ENCODE measurements around the gene USP17L10.
"Not testable (repeated sequence)": the region's sequence is repeated elsewhere in the genome, so short reads cannot be mapped to it uniquely, and the experiment has no call there.

The USP17L10 gene, protein sequence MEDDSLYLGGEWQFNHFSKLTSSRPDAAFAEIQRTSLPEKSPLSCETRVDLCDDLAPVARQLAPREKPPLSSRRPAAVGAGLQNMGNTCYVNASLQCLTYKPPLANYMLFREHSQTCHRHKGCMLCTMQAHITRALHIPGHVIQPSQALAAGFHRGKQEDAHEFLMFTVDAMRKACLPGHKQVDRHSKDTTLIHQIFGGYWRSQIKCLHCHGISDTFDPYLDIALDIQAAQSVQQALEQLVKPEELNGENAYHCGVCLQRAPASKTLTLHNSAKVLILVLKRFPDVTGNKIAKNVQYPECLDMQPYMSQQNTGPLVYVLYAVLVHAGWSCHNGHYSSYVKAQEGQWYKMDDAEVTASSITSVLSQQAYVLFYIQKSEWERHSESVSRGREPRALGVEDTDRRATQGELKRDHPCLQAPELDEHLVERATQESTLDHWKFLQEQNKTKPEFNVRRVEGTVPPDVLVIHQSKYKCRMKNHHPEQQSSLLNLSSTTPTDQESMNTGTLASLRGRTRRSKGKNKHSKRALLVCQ

DNA sequence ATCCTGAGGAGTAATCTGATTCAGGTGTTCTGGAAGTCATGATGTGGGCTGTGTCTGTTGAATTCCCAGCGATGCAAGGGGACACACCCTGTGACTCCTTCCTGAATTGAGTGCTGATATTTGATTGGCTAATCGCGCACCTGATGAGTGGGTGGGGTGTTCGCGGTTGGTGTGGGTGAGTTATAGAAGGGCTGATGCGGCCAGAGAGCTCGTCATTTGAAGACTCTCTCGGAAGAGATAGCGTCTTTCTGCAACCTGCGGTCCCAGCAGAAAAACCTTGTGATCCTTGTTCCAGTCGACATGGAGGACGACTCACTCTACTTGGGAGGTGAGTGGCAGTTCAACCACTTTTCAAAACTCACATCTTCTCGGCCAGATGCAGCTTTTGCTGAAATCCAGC, at the start of gene USP17L10:
Gene USP17L10, plus strand, starts transcription at position 301 of the 400 bp plus-strand sequence. Its CDS starts 0 bp downstream, at position 301.
- DNase-seq (ENCODE audit: low spot score); in situ Hi-C loops (cut with MboI; ENCODE audit: low pct_unique_long_range_greater_than_20kb, low sequenced_read_pairs, unreplicated experiment): not testable (repeated sequence)

GRCh38 chr4:9165990-9166389, 44.5 kb upstream of the USP17L10 start:
- in situ Hi-C loops (cut with MboI; ENCODE audit: low pct_unique_long_range_greater_than_20kb, low sequenced_read_pairs, unreplicated experiment); DNase-seq (ENCODE audit: low spot score): not testable (repeated sequence)

GRCh38 chr4:9169791-9170459, 40.5 kb upstream of the USP17L10 start, which contains the start of gene FAM90A26:
TSS of gene FAM90A26 (plus strand) at chr4:9170409. CDS start at chr4:9173173, 2,764 bp downstream.
- in situ Hi-C loops (cut with MboI; ENCODE audit: low pct_unique_long_range_greater_than_20kb, low sequenced_read_pairs, unreplicated experiment), result not testable (repeated sequence)

DNA sequence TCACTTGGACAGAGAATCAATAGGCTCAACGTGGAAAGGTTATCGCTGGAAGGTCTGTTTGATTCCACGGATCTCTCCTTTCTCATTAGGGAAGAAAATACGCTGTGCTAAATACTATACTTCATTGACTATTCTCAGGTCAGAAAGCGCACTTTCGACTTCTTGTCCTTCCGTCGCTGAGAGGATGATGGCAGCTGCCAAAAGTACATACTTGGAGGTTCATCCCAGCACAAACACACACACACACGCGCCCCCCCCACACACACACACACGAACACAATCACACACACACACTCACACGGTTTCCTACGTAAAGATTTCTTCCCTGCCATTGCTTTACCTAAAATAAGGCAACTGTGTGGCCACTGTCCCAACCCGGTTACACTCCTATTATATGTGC, 4.2 kb downstream of the USP17L10 start:
- DNase-seq (ENCODE audit: low spot score); in situ Hi-C loops (cut with MboI; ENCODE audit: low pct_unique_long_range_greater_than_20kb, low sequenced_read_pairs, unreplicated experiment): not testable (repeated sequence)

More at GRCh38 chr4:9169791-9170459, 40.5 kb upstream of the USP17L10 start, which contains the start of gene FAM90A26:
- DNase-seq (ENCODE audit: low spot score), result not testable (repeated sequence)

GRCh38 chr4:9215105-9215504, 4.6 kb downstream of the USP17L10 start, which contains the start of gene USP17L11:
TSS of gene USP17L11 (plus strand) at chr4:9215405. CDS start at chr4:9215405, 0 bp downstream.
- DNase-seq (ENCODE audit: low spot score); in situ Hi-C loops (cut with MboI; ENCODE audit: low pct_unique_long_range_greater_than_20kb, low sequenced_read_pairs, unreplicated experiment): not testable (repeated sequence)

- in situ Hi-C loops (cut with MboI; ENCODE audit: low pct_unique_long_range_greater_than_20kb, low sequenced_read_pairs, unreplicated experiment); DNase-seq (ENCODE audit: low spot score): not testable (repeated sequence)
Observed at GRCh38 chr4:9219852-9220251, 9.4 kb downstream of the USP17L10 start, which contains the start of gene USP17L12. TSS of gene USP17L12 (plus strand) at chr4:9220152. CDS start at chr4:9220152, 0 bp downstream.

DNA sequence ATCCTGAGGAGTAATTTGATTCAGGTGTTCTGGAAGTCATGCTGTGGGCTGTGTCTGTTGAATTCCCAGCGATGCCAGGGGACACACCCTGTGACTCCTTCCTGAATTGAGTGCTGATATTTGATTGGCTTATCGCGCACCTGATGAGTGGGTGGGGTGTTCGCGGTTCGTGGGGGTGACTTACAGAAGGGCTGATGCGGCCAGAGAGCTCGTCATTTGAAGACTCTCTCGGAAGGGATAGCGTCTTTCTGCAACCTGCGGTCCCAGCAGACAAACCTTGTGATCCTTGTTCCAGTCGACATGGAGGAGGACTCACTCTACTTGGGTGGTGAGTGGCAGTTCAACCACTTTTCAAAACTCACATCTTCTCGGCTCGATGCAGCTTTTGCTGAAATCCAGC, 14.1 kb downstream of the USP17L10 start, which contains the start of gene USP17L13:
Gene USP17L13, plus strand, starts transcription at position 301 of the 400 bp plus-strand sequence. Its CDS starts 0 bp downstream, at position 301.
- DNase-seq (ENCODE audit: low spot score); in situ Hi-C loops (cut with MboI; ENCODE audit: low pct_unique_long_range_greater_than_20kb, low sequenced_read_pairs, unreplicated experiment): not testable (repeated sequence)

GRCh38 chr4:9230249-9230648, 19.8 kb downstream of the USP17L10 start:
- DNase-seq (ENCODE audit: low spot score); in situ Hi-C loops (cut with MboI; ENCODE audit: low pct_unique_long_range_greater_than_20kb, low sequenced_read_pairs, unreplicated experiment): not testable (repeated sequence)

DNA sequence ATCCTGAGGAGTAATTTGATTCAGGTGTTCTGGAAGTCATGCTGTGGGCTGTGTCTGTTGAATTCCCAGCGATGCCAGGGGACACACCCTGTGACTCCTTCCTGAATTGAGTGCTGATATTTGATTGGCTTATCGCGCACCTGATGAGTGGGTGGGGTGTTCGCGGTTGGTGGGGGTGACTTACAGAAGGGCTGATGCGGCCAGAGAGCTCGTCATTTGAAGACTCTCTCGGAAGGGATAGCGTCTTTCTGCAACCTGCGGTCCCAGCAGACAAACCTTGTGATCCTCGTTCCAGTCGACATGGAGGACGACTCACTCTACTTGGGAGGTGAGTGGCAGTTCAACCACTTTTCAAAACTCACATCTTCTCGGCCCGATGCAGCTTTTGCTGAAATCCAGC, 23.6 kb downstream of the USP17L10 start, which contains the start of gene USP17L15:
Gene USP17L15, plus strand, starts transcription at position 301 of the 400 bp plus-strand sequence. Its CDS starts 0 bp downstream, at position 301.
- DNase-seq (ENCODE audit: low spot score); in situ Hi-C loops (cut with MboI; ENCODE audit: low pct_unique_long_range_greater_than_20kb, low sequenced_read_pairs, unreplicated experiment): not testable (repeated sequence)

- in situ Hi-C loops (cut with MboI; ENCODE audit: low pct_unique_long_range_greater_than_20kb, low sequenced_read_pairs, unreplicated experiment); DNase-seq (ENCODE audit: low spot score): not testable (repeated sequence)
Observed at GRCh38 chr4:9238461-9238860, 28.0 kb downstream of the USP17L10 start.

GRCh38 chr4:9243579-9243978, 33.1 kb downstream of the USP17L10 start, which contains the start of gene USP17L17:
TSS of gene USP17L17 (plus strand) at chr4:9243879. CDS start at chr4:9243879, 0 bp downstream.
- DNase-seq (ENCODE audit: low spot score); in situ Hi-C loops (cut with MboI; ENCODE audit: low pct_unique_long_range_greater_than_20kb, low sequenced_read_pairs, unreplicated experiment): not testable (repeated sequence)

DNA sequence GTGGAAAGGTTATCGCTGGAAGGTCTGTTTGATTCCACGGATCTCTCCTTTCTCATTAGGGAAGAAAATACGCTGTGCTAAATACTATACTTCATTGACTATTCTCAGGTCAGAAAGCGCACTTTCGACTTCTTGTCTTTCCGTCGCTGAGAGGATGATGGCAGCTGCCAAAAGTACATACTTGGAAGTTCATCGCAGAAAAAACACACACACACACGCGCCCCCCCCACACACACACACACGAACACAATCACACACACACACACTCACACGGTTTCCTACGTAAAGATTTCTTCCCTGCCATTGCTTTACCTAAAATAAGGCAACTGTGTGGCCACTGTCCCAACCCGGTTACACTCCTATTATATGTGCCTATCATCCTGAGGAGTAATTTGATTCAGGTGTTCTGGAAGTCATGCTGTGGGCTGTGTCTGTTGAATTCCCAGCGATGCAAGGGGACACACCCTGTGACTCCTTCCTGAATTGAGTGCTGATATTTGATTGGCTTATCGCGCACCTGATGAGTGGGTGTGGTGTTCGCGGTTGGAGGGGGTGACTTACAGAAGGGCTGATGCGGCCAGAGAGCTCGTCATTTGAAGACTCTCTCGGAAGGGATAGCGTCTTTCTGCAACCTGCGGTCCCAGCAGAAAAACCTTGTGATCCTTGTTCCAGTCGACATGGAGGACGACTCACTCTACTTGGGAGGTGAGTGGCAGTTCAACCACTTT, 37.7 kb downstream of the USP17L10 start, which contains the start of gene USP17L18:
Gene USP17L18, plus strand, starts transcription at position 678 of the 728 bp plus-strand sequence. Its CDS starts 0 bp downstream, at position 678.
- DNase-seq (ENCODE audit: low spot score); in situ Hi-C loops (cut with MboI; ENCODE audit: low pct_unique_long_range_greater_than_20kb, low sequenced_read_pairs, unreplicated experiment): not testable (repeated sequence)

GRCh38 chr4:9253078-9253477, 42.6 kb downstream of the USP17L10 start, which contains the start of gene USP17L19:
TSS of gene USP17L19 (plus strand) at chr4:9253378. CDS start at chr4:9253378, 0 bp downstream.
- in situ Hi-C loops (cut with MboI; ENCODE audit: low pct_unique_long_range_greater_than_20kb, low sequenced_read_pairs, unreplicated experiment); DNase-seq (ENCODE audit: low spot score): not testable (repeated sequence)

GRCh38 chr4:9257824-9258223, 47.4 kb downstream of the USP17L10 start, which contains the start of gene USP17L20:
TSS of gene USP17L20 (plus strand) at chr4:9258124. CDS start at chr4:9258124, 0 bp downstream.
- DNase-seq (ENCODE audit: low spot score); in situ Hi-C loops (cut with MboI; ENCODE audit: low pct_unique_long_range_greater_than_20kb, low sequenced_read_pairs, unreplicated experiment): not testable (repeated sequence)
